Measurements from ENCODE around the gene ISCU.
"Not testable (repeated sequence)": the region's sequence is repeated elsewhere in the genome, so short reads cannot be mapped to it uniquely, and the experiment has no call there.

ISCU gene

GRCh38 chr12:108572166-108572790, 9.9 kb downstream of the ISCU start:
- no peak for DNase-seq

DNA sequence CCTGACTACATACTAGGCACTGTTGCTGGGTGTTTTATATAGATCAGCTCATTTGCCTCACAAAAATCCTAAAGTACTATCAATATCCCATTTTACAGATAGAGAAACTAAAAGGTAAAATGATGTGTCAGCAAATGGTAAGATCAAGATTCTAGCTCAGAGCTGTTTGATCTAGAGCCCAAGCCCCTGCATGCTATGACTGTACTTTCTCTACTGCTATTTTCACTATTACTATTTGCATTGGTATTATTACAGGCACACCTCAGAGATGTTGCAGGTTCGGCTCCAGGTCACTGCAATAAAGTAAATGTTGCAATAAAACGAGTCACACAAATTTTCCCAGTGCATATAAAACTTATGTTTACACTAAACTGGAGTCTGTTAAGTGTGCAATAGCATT, 10.9 kb downstream of the ISCU start:
- DNase-seq = no peak

DNA sequence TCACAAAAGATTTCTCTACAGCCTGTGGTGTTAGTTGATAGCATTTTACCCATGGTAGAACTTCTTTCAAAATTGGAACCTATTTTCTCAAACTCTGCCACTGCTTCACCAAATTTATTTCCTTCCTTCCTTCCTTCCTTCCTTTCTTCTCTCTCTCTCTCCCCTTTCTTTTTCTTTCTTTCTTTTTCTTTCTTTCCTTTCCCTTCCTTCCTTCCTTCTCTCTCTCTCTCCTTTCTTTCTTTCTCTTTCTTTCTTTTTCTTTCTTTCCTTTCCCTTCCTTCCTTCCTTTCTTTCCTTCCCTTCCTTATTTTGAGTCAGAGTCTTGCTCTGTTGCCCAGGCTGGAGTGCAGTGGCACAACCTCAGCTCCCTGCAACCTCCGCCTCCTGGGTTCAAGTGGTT, 11.9 kb downstream of the ISCU start:
- not testable (repeated sequence) for DNase-seq

DNA sequence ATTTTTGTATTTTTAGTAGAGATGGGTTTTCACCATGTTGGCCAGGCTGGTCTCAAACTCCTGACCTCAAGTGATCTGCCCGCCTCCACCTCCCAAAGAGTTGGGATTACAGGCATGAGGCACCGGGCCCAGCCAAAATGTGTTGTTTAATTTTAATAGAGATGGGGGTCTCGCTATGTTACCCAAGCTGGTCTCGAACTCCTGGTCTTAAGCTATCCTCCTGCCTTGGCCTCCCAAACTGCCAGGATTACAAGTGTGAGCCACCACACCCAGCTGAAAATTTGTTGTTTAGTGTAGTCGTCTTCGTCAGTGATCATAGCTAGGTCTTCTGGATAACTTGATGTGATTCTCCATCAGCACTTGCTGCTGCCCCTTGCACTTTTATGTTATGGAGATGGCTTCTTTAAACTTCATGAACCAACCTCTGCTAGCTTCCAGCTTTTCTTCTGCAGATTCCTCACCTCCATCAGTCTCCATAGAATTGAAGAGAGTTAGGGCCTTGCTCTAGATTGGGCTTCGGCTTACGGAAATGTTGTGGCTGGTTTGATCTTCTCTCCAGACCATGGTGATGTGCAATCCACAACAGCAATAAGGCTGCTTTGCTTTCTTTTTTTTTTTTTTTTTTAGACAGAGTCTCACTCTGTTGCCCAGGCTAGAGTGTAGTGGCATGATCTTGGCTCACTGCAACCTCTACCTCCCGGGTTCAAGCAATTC, 13.0 kb downstream of the ISCU start:
- DNase-seq = no peak

DNA sequence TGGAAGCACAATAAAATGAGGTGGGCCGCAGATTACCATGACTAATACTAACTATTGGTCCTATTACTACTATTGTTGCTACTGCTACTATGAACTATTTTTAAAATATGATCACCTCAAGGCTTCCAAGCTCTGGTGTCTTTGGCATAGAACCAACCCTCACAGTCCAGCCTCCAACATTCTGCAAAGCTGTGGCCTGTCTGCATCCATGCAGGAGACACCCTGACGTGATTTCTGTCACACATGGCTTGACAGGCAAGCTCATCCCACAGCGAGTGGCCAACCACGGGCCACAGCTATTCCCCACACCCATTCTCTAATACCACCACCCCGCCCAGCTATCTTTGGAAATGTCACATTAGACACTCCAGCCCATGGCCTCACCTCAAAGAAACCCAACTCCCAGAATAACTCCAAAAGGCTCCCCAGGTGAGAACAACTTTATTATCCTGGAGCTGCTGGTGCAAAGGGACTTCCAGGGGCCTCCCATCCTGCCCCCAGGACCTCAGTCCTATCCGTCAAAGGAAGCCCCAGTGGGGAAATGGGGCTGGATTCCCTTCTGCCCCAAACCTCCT, 14.4 kb downstream of the ISCU start:
- no peak for DNase-seq

- no peak for DNase-seq
These were observed 15.1 kb downstream of the ISCU start for GRCh38 chr12:108577458-108577857.

DNA sequence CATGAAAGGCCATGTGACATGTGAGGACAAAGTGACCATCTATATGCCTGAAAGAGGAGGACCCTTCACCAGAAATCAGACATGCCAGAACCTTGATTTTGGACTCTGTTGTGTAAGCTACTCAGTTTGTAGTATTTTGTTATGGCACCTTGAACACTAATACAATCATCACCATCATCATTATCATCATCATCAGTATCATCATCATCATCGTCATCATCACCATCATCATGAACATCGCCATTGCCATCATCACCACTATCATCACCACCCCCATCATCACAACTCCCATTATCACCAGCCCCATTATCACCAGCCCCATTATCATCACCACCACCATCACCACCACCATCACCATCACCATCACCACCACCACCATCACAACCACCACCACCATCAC, 15.9 kb downstream of the ISCU start:
- DNase-seq = no peak

DNA sequence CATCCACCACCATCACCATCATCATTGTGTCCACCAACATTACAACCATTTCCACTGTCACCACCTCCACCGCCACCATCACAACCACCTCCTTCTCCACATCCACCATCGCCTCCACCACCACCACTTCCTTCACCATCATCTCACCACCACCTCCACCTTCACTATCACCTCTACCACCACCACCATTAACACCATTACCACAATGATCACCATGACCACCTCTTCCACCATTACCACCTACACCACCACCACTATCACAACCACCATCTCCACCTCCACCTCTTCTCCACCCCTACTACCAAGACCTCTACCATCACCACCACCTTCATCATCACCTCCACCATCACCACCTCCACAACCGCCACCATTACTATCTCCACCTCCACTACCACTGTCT, 16.4 kb downstream of the ISCU start:
- no peak for DNase-seq

DNA sequence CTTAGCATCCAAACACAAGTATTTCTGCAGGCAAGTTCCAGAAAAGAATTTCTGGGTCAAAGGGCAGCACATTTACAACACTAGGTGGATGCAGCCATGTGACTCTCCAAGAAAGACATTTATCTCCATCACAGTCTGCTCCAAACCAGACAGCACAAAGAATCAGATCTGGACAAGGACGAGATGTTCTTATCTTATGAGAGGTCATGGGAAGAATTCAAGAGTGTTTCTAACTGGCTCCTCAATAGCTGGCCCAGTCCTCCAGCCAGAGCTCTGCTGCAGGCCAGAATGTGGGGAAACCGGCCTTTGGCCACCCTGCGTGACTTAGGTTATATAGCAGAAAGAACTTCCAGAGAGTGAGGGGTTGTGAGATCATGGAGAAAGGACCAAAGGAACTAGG, 18.1 kb downstream of the ISCU start:
- DNase-seq = no peak

- no peak for DNase-seq
These were observed 19.2 kb downstream of the ISCU start for GRCh38 chr12:108581311-108582227.

DNA sequence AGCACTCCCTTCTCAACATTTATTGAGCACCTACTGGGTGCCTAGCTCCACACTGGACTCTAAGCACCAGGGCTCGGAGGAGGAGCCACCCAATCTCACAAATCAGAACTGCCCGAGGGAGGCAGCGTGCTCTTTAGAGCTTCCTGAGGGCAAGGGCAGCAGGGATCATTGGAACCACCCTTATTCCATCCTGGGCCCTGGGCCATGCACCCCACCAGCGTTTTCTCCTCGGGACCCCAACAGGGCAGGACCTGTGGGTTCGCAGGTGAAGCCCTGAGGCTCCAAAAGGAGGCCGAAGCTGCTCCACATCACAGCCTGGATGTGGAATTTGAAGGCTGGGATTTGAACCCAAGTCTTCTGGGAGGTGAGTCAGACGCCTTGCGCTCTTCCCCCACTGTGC, 20.1 kb downstream of the ISCU start:
- DNase-seq = no peak

DNA sequence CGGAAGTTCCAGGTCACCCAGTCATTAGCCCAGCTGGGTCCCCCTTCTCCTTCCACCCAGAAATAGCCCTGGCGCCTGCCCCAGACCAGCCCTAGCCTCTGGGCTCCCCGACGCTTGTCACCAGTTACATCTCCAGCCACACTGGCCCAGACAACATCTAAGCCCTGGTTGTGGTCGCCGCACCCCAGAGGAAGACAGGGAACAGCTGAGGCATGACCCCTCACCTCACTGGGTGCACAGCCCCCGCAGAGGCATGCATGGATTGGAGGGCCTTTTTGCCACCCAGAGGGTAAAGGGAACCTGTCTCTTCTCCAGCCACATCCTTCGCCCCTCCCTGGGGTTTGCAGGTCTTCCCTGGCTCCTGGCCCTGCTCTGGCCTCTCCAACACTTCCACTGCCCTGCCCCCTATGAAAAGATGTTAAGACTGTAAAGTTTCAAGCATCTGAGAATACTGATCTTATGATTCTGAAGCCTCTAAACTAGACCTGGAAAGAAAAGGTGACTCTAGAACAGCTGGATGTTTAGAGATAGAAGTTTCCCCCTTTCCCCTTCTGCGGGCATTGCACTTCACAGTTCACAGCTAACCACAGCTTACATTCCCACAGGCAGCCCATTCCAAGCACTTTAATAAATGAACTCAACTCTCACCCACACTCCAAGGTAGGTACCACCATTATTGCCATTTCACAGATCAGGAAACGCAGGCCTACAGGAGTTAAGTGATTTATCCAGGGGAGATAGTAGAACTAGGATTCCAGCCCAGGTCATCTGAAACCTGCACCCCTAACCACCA, 20.8 kb downstream of the ISCU start:
- no peak for DNase-seq

- no peak for DNase-seq
These were observed 21.6 kb downstream of the ISCU start for GRCh38 chr12:108583991-108584390.

- DNase-seq = no peak
These were observed 22.2 kb downstream of the ISCU start for GRCh38 chr12:108584456-108585065.

- DNase-seq = no peak
These were observed 23.5 kb downstream of the ISCU start for GRCh38 chr12:108585864-108586263.

- no peak for DNase-seq
These were observed 23.9 kb downstream of the ISCU start for GRCh38 chr12:108586306-108586705.

- no peak for DNase-seq
These were observed 25.4 kb downstream of the ISCU start for GRCh38 chr12:108587826-108588225.

DNA sequence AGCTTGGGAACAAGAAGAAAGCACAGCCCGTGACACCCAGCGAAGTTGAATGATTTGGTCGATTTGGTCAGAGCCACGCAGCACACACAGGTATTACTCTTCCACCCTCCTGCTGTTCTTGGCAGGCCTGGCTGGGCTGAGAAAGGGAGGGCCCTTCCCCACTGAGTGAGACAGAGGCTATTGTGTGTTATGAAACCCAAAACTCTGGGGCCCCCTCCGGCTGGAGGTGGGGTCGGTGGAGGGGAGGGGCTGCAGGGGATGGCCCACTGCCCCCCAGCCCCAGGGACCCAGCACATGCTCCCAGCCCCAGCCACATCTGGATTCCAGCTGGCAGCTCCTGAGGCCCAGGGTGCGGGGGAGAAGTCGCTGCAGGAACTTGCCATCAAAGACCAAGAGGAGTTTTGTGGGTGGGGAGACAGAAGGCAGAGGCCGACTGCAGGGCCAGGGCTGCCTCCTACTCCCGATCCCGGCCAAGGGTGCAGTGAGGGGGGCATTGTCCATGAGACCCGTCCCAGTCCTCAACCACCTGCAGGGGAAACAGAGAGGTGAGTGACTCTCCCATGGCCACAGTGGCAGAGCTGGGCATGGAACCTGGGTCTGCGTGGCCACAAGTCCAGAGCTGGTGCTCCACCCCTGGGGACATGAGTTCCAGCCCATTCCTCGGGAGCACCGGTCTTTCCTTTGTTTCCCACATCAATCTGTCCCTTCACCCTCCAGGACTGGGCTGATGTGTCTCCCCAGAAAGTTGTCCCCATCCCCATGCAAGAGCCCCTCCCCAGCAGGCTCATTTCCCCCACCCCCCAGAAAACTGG, 26.8 kb downstream of the ISCU start:
- no peak for DNase-seq

- DNase-seq = no peak
These were observed 27.4 kb downstream of the ISCU start for GRCh38 chr12:108589840-108590229.

DNA sequence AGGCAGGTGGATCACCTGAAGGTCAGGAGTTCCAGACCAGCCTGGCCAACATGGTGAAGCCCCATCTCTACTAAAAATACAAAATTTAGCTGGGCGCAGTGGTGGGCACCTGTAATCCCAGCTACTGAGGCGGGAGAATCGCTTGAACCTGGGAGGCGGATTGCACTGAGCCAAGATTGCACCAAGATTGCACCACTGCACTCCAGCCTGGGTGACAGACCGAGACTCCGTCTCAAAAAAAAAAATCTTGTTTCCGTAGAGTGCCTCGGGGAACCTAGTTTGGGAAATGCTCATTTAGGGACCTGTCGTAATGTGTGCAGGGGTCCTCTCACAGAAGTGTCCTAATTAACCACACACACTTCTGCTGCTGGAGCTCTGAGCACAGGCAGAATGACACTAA, 28.1 kb downstream of the ISCU start:
- not testable (repeated sequence) for DNase-seq

- DNase-seq = no peak
These were observed 29.0 kb downstream of the ISCU start for GRCh38 chr12:108591267-108591980.
